Middle frontal gyrus (tissue), 1 donor: ENCODE measurements around the gene BNC2.

Experiments used
- DNase-seq: peaks from one replicate; pipeline ENCODE4 v3.0.0-alpha.2; 2015; ENCODE audit warnings: low spot score; ENCODE audit errors: extremely low spot score

BNC2 gene

DNA sequence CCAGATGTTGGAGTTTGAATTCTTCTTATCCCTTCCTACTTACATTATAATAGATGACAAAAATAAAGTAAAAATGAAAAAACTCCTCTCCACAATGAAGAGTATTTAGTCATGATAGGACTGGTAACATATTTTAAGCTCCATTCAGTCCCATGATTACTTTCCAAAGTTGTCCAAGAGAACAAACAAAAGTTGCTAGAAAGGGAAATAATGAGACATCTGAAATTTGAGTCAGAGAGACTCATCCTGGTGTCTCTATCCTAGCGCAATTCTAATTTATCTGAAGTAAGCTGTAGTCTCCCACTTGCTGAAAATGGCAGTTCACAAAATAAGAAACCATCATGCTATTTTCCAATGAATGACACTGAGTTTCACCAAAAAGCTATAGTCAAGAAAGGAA lies 152.2 kb downstream of the BNC2 start:
- DNase-seq: no peak

DNA sequence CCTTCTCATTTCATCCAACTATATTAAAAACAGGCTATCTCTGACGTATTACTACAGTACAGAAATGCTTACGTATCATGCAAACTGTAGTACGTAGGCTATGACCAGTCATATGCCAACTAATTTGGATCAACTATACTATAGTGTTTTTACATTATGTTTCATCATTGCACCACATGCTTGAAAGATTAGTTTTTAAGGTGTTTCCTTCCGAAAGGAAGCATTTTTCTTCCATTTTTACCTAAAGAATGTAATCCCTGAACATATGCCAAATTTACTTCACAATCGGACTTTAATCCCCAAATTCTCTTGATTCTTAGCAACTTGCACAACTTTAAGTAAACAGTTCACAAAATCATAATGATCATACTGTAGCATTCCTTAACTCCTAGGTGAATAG lies 153.9 kb downstream of the BNC2 start:
- no peak for DNase-seq

DNA sequence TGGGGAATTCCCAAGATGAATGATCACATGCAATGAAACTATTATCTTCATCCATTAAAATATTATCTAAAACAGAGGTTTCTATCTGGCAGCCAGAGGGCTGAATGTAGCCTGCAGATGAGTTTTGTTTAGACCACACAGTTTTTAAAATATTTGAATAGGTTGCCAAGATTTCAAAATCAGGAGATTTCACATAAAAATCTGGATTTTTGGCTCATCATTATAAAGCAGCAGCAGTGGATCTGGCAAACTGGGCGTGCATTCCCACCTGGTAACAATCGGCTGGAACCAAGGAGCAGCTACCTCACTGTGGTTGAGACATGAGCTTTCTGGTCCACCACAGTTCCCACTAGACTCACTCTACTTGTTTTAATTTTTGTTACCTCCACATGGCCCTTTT lies 155.1 kb downstream of the BNC2 start:
- DNase-seq: no peak

DNA sequence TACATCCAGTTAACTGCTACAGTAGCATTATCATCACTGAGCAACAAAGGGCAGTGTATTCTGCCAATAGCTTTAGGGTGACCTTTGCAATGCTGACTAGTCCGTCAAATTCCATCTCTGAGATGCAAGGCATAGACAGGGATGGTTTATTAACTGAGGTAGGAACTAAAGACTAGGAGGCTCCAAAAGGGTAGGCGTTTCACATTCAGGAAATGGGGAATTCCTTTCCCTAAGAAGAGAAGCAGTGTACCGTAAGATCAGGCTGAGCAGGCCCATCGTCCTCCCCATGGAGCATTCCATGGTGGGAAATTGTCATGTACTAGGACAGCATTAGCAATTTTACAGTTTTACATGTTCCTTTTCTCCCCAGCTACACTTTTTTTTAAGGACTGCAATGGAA lies 157.7 kb downstream of the BNC2 start:
- DNase-seq: no peak

DNA sequence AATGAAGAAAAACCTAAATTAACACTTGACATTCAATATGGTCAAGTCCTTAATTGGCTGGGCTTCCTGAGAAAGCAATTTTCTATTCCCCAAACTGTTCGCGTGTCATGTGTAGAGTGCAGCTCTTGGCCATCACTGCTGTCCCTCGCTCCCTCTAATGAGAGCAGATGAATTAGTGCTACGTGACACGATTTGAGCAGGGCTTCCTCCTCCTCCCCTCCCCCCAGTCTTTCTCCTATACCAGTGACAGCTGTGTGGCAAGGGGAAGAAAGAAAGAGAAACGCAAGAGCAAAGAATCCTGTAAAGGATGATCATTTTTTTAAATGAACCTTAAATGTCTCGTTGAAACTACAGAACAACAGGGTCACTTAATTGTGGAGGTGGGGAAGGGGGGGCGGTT lies 159.6 kb downstream of the BNC2 start:
- no peak for DNase-seq

DNA sequence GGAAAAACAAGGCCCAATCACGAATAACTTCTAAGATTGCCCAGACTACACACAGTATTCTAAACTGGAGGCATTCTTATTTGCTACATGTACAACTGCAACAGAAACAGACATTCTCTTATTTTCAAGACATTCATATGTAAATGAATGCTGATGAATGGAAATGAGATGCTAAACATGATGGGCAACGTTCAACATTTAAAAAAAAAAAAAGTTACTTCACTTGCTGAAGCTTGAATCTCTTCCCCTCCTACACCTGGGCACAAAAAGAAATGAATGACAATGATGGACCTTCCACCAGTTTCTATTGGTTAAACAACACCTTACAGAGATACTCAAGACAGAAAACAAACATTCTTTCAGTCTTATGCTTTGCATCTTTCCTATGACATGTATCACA lies 160.5 kb downstream of the BNC2 start:
- DNase-seq: no peak

DNA sequence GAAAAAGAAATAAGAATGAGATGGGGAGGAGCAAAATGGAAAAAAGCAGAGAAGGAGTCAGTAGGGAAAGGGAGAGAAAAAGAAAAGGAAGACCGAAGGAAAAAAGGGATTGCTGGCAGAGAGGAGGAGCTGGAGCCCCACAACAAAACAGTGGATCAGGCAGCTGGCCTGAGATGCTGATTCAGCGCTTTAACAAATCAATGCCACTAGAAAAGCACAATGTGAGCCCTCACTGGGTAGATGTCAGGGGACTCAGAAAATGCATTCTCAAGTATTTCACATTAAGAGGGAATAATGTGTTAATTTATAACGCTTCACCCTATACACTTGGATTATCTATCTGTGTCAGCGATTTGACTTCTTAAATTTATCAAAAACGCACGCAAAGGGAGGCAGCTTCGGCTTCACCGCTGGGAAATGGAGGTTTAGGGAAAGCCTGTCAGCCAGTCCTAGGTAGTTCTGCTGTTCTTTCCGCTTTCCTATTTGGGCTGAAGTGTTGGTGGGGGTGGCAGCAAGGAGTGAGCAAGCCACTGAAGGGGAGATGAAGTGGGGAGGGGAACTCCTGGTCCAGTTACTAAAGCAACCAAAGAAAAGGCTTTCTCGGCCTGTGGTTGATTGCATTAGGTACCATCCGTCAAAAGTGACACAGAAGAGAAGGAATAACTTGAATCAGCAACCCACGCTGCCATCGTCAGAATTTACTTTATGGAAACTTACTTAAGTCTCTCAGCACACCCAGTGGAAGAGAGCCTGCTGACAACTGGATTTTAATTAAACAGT lies 161.6 kb downstream of the BNC2 start:
- no peak for DNase-seq

DNA sequence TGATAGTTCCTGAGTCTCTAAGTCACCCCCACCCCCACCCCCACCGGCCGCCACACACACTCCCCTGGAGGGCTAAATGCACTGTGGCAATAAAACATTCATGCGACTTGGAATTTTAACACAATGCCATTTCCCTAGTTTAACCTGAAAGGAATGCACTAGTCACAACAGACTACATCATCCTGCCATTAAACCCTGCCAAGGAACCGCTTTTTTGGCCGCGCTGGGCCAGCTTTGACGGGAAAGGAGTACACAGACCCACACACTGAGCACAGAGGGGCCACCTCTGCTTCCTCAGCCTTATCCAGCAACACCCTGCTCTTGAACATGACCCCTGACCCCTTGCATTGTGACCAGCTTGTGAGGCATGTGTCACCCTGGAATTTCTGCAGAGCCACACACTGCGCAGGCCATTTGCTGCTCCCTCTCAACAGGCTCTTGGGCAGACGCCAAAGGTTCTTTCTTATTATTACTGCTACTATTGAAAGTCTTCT lies 165.3 kb downstream of the BNC2 start:
- DNase-seq: no peak

DNA sequence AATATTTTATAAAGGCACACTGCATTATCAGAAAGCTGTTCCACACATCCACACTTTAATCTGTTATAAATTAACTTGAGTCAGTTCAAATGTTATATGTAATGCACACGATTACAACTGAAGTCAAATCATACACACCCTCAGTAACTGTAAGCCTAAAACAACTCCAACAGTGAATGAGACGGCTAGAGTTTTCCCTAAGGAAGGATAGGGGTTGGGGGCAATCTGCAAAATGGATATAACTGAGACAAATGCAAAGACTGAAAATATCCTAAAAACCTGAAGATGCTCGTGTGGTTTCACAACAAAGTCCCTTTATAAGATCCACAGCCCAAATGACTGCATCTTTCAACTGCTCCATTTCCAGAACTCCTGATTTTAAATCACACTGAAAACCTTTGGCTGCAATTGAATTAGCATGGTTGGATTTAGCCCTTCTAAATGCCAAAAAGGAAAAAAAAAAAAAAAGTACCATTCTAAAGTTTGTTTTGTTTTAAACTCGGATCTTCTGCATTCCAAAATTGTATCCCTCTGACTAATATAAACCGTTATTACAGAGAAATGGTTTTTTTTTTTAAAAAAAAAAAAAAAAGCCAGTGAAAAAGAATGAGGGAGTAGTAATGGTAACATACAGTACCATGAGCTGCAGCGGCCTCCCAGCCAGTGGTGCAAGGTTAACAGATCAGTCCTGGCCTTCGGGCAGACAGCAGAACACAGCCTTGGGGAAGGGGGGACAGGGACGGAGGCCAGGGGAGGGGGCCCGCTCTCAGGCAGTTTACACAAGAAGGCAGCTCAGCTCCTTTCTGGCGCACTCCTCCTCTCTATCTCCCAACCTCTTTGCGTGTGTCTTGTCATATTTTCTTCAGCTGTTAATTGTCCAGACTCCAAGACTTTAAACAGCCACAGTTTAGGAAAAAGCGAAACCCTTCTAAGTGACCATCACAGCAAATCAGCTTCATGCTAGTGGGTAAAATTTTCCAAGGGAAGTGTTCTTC lies 166.1 kb downstream of the BNC2 start:
- DNase-seq: no peak

DNA sequence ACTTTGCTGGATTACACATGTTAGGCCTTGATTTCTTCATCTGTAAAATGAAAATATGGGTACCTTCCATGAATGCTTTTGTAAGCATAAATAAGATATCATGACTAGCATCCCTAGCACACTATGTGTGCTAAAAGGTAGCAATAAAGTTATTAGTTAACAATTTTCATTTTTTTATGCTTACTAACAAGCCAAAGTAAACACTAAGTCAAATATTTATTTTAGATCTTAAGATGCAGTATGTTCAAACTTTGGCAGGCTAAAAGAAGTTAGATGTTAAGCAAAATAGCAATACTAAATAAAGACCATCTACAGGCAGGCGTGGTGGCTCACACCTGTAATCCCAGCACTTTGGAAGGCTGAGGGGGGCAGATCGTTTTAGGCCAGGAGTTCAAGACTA lies 169.1 kb downstream of the BNC2 start:
- no peak for DNase-seq

DNA sequence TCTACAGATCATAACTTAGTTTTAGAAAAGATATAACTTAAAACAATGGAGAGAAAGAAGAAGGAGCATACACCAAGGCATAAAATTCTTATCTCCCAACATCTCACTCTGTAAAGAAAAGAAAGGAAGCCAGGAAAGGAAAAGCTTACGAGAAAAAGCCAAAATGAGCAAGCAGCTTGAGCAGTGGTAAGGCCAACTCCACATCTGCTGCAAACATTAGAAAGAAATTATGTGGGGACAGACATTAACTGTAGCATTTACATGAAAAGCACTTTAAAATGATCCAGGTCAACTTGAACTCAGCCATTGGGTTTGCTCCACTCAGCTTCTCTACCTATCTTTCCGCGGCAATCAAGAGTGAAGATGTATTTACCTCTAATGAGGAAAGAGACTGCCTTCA lies 176.9 kb downstream of the BNC2 start:
- no peak for DNase-seq

DNA sequence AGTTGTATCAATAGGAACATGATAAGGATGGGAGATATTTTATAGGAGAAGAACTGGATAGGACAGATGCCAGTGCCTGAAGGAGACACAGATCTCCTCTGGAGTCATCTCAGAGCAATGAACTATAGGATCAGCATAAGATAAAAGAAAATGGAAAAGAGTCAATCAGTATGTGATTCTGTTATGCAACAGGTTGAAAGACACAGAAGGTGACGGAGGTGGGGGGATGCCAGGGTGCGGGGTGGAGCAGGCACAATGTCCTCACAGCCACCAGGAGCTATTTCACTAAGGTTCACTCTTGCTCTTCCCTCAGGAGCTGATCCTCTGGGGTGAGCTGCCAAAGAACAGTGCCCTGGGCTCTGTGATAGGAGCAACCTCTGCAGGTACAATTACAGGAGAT lies 179.8 kb downstream of the BNC2 start:
- DNase-seq: no peak

DNA sequence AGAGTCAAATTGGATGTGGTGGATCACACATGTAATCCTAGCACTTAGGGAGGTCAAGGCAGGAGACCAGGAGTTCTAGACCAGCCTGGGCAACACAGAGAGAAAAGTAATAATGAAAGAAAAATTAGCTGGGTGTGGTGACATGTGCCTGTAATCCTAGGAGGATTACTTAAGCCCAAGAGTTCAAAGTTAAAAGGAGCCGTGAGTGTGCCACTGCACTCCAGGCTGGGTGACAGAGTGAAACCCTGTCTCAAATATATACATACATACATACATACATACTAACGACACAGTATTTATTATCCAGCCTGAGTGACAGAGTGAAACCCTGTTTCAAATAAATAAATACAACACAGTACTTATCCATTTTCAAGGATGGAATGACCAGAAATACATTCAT lies 180.3 kb downstream of the BNC2 start:
- DNase-seq: no peak

DNA sequence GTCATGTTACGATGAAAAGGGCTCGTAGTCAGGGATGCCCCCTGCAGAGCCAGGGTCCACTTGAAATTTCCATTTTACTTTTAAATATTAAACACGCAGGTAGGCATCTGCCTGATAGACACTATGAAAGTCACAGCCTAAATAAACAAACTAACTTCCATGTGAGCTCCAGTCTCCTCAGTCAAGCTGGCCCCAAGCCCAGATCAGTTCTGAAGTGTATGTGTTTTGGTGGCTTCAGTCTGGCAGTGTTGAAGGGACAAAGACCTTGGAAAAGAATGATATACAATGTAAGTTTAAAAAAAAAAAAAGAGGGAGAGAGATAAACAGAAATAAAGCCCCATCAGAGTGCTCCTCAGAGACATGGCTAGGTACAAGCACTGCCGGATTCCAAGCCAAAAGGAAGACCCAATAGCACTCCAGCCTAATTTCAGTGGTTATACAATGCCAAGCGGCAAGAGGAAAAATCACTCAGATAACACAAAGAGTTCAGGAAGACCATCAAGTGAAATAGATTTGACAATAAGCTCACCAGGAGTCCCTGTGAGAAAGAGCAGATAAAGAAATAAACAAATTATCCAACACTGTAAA lies 181.0 kb downstream of the BNC2 start:
- no peak for DNase-seq

DNA sequence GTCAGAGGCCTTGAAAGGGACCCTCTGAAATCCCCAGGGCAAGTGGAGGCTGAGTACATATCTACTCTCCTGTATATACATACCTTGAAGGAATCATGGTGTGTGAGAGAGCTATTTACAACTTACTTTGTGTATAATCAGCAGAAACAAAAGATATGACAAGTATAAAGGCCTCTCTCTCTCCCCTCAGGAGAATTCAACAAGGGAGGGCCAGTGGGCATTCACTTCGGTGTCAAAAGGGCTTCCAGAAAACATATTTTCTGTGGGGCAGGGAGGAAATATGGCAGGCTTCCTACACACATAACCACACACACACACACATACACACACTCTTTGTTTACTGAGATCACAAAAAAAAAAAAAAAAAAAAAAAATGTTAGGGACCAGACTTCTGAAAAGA lies 181.7 kb downstream of the BNC2 start:
- DNase-seq: no peak

DNA sequence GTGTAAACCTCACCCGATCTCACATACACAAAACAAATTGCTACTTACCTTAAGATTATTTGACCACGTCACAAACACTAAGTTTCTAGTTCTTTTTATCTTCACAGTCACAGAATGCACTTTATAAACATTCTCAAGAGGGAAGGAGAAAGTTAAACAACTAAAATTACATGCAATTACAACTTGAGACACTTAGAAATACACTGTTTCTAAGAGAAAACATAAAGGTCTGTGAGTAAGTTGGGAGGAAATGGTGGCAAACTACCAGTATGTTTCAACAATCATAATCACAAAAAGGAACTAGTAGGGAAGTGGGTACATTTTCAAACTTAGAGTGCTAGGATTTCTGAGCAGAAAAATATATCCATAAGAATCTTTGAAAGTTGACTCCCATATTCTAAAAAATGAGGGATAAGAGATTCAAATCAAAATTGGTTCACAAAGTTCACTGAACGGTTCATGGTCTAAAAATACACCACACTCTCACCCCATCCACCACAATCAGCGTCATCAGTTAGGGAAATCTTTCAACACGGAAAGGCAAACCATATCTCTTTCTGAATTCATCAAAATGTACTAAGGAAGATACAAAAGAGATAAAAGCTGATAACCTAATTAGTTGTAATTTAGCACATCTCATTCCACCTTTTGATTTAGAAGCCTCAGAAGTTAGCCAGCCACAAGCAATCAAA lies 182.6 kb downstream of the BNC2 start:
- no peak for DNase-seq

DNA sequence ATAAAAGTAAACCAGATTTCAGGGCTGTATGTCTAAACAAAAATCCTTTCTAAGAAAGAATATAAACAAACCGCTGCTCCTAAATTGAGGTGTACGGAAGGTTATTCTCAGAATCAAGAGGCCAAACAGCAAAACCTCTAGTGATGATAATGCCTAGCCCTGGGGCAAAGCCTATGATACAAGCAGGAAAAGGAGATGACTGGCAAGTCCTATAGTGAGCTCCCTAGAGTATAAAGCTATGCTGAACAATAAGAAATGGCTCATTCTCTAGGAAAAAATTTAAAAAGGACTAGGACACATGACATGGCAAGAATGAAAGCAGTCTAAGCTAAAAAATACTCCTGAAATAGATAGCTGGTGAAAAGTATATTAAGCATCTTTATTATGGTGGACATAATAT lies 187.1 kb downstream of the BNC2 start:
- no peak for DNase-seq

DNA sequence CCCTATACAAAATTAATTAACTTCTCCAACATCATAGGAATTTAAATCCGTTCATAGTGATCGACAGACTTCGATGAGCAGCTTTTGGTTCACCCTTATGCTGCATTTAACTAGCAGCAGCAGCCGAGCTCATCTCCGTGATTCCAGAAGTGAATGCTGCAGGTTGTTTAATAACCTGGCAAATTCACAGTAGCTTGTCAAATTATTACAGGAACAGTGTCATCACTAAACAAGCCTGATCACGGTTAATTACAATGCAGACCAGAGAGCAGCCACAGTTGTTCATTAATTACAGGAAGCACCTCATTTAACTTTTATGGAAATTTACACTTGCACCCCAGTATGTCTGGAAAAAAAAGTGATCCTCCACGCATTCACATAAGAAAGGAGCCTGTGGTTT lies 188.2 kb downstream of the BNC2 start:
- DNase-seq: no peak

DNA sequence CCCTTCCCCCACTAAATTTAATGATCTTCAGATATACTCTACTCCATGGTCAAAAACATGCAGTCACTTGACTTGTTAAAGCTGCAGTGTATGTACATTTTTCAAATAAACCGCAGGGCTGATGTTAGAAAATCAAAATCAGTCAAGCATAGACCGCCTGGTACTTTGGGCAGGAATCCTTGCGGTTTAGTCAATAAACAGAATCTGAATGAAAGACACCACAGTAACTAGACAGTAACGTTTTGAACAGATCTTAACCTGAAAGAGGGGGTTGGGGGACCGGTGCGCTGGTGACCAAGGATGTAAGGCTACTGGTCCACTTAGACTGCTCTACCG lies 188.8 kb downstream of the BNC2 start:
- DNase-seq: no peak

DNA sequence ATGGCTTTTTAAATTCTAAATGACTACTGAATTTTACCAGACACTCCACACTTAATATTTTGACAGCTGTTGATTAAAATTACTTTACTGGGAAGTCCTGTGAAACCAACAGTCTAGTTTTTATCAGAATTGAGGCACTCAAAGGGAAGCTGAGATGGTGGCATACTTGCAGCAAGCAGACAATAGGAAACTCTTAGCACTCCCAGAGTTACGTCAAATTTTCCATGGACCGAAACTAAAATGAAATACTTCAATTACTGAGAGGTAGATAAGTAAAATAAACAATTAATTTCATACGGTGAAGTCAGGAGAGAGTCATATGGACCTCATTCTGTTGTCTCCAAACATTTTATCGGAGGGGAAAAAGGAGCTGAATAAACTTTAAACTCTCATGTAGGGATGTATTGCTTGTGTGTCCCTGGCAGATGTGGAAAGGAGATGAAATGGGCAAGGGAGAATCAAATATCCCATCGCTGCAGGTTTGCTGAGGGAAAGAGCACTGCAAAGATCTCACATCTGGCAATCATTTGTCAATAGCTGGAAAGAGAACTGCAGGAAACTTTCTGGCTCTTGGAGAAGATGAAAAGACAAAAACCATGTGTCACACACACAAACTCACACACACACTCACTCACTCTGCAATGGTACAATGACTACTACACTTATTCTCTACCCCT lies 189.4 kb downstream of the BNC2 start:
- DNase-seq: no peak

DNA sequence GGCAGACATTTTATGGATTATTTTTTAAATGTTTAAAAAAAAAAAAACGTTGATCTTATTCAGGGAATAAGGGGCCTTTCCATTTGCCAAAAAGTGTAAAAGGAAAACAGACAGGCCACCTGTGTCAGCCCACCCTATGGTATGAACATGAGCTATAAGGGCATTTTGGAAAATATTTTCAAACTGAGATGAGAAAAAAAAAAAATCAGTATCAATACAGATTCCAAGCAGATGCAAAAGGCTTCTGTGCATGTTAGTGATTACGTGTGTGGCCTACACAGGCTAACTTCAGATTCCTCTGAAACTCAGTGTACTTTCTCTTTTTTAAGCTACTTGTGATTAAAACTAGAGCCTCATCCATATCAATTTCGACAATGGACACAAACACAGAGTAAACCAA lies 189.9 kb downstream of the BNC2 start:
- DNase-seq: no peak
